Transverse colon (tissue), 4 donors: ENCODE data around the gene OR2B3. TPM values are rescaled to one million over a fixed set of nuclear protein-coding genes. Genes with fewer than 3 reads are reported as not detected.
A peak's percentile ranks its signal among the peaks of the same experiment; 100 is the strongest.

ENCODE experiments used
- DNase-seq: peaks from one replicate; pipeline ENCODE4 v3.0.0-alpha.2; 2019
- H3K27ac ChIP-seq, 4 donors: fragments of 200-600 bp; sonication (generic); 2 replicates each; pipeline ENCODE4 v1.5.1; 2016 to 2018; ENCODE audit warnings: inconsistent platforms in 4 of 4
- H3K27me3 ChIP-seq: fragments of 200-600 bp; sonication (generic); 2 replicates; pipeline ENCODE4 v1.5.1; 2017; ENCODE audit warnings: inconsistent platforms
- H3K36me3 ChIP-seq, 4 donors: fragments of 200-600 bp; sonication (generic); 2 replicates each; pipeline ENCODE4 v1.5.1; 2017 to 2019; ENCODE audit warnings: inconsistent platforms in 4 of 4
- H3K4me1 ChIP-seq, 4 donors: fragments of 200-600 bp; sonication (generic); 2 replicates each; pipeline ENCODE4 v1.5.1; 2017 to 2020; ENCODE audit warnings: inconsistent platforms in 4 of 4
- H3K4me3 ChIP-seq, 4 donors: fragments of 200-600 bp; sonication (generic); 1 replicate in 1 of 4; 2 replicates in 3 of 4; pipeline versions ENCODE4 v1.5.1 to v1.6.1; 2017 to 2019; ENCODE audit warnings: inconsistent platforms in 4 of 4
- H3K9me3 ChIP-seq, 2 donors: fragments of 200-600 bp; sonication (generic); 2 replicates each; pipeline ENCODE4 v1.5.1; 2017 to 2019; ENCODE audit warnings: inconsistent platforms in 2 of 2
- EP300 ChIP-seq: sonication (generic); formaldehyde crosslinking; IDR thresholded peaks from one replicate; pipeline ENCODE4 v1.6.1; 2017; ENCODE audit warnings: antibody characterized with exemption, low read depth
- POLR2A ChIP-seq: fragments of 450-650 bp; IDR thresholded peaks from one replicate; pipeline ENCODE4 v1.6.1; 2016; ENCODE audit warnings: antibody characterized with exemption, mild to moderate bottlenecking, moderate library complexity
- POLR2AphosphoS5 ChIP-seq, 3 donors: sonication (generic); formaldehyde crosslinking; IDR thresholded peaks; one replicate each; pipeline ENCODE4 v1.6.1; 2016; ENCODE audit warnings: antibody characterized with exemption in 3 of 3
- WGBS, 2 donors: methylation state at CpG; one replicate each; pipeline ENCODE4 v1.1.5; 2018; ENCODE audit warnings: low coverage in 1 of 2; 5-methylcytosine and 5-hydroxymethylcytosine counted together
- in situ Hi-C, 4 donors: fragments of 200-750 bp; cut with MboI; loops; one replicate each; pipeline versions ENCODE4 v1.15.0 to v1.15.1; 2017; ENCODE audit warnings: low sequenced_read_pairs in 3 of 4, low pct_ligation_motif_present in 1 of 4, low pct_unique_long_range_greater_than_20kb in 1 of 4
- intact Hi-C: fragments of 100-400 bp; cut with DNase I; formaldehyde crosslinking; loops from one replicate; pipeline ENCODE4 v1.15.1; 2023; ENCODE audit warnings: low total_unique reads
- total RNA-seq, 4 donors: library from RNA; depleted of rRNA; stranded (reverse); fragments of >200 nt; gene quantifications; one replicate each; pipeline ENCODE4 v1.1.0, GENCODE V29; 2016
- TF ChIP-seq, protein P1 (sequence below), 5 experiments: fragments of 200-600 bp in 3 of 5; fragments of 450-650 bp in 2 of 5; sonication (generic) in 3 of 5; IDR thresholded peaks; 1 replicate in 2 of 5; 2 replicates in 3 of 5; pipeline ENCODE4 v1.5.1; 2016 to 2017; ENCODE audit warnings: antibody characterized with exemption in 5 of 5, inconsistent platforms in 3 of 5, mild to moderate bottlenecking in 2 of 5, moderate library complexity in 1 of 5

The OR2B3 gene
- total RNA-seq, 4 donors from 2014 or later: not detected

DNA sequence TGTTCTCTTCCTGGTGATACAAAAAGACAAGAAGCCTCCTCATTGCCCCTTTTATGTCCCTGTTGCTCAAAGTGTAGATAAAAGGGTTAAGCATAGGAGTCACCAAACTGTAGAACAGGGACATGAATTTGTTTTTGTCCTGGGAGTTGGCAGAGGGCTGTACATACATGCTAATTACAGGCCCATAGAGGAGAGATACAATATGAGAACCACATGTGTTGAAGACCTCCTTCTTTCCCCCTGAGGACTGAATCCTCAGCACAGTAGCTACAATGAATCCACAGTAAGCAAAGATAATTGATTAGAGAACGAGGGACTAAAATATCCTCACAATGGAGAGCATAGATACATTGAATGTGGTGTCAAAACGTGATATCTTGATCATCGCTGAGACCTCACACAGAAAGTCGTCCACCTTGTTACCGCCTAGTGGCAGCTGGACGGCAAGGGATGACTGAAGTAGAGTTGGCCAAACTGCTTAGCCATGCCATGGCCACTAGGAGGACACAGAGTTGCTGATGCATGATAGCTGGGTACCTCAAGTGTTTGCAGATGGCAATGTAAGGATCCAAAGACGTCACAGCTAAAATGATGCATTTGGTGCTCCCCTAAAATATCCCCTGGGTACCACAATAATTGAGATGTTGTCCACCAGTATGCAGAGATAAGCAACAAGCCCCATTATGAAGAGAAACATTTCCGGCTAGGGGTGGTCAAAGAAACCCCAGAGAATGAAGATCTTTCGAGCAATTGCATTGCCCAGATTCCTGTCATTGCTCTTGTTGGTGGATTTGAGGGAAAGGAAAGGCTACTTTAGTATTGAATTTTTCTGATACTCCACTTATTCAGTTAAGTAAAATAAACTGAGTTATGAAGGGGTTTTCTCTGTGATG, 15.0 kb downstream of the OR2B3 start:
- Histone ChIP-seq H3K4me1 (no peaks in the 10 kb centered on the region), H3K27me3 (peaks cover 5% of the 10 kb centered on the region), H3K9me3 (no peaks in the 10 kb centered on the region), H3K4me3 (no peak overlapping the region), H3K27ac (no peak overlapping the region), H3K36me3 (no peaks in the 10 kb centered on the region)
- peak; percentile 8 for DNase-seq
- intact Hi-C loops (no loop called here), in situ Hi-C loops (no loop called here)
- TF ChIP-seq POLR2AphosphoS5 (IDR thresholded peaks at IDR 0.05) (no peak), POLR2A (no peak), EP300 (no peak)
- TF ChIP-seq, protein P1, sequence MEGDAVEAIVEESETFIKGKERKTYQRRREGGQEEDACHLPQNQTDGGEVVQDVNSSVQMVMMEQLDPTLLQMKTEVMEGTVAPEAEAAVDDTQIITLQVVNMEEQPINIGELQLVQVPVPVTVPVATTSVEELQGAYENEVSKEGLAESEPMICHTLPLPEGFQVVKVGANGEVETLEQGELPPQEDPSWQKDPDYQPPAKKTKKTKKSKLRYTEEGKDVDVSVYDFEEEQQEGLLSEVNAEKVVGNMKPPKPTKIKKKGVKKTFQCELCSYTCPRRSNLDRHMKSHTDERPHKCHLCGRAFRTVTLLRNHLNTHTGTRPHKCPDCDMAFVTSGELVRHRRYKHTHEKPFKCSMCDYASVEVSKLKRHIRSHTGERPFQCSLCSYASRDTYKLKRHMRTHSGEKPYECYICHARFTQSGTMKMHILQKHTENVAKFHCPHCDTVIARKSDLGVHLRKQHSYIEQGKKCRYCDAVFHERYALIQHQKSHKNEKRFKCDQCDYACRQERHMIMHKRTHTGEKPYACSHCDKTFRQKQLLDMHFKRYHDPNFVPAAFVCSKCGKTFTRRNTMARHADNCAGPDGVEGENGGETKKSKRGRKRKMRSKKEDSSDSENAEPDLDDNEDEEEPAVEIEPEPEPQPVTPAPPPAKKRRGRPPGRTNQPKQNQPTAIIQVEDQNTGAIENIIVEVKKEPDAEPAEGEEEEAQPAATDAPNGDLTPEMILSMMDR (IDR thresholded peaks at IDR 0.05): peak; percentile 37 to 48 (median 39)
- 39 to 60% methylated on average over 3 to 9 of the region's 9 CpGs for WGBS, 2 donors

DNA sequence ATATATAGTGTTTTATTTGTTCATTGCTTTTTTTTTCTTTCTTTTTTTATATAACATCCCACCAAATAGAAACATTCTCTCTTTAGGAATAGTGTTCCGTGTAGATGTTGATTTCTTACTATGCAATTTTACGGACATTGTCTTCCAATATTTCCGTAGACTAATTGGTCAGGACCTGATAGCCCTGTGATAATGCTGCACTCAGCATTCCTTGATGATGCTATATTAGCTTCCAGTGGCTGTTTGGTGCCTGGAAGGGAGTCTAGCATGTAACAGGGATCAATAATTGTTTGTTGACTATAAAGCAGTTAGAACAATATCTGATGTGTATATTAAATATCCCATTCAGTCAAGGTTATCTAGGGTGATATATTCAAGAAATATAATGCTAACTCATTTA, 35.4 kb downstream of the OR2B3 start:
- Histone ChIP-seq H3K27me3 (no peaks in the 10 kb centered on the region), H3K9me3 (no peaks in the 10 kb centered on the region), H3K27ac (no peak overlapping the region), H3K4me3 (no peak overlapping the region), H3K4me1 (no peaks in the 10 kb centered on the region), H3K36me3 (no peaks in the 10 kb centered on the region)
- in situ Hi-C loops: no loop called here
- no peak for TF ChIP-seq POLR2AphosphoS5 (IDR thresholded peaks at IDR 0.05)
- no peak for TF ChIP-seq POLR2A
- TF ChIP-seq, protein P1 (IDR thresholded peaks at IDR 0.05): no peak
- TF ChIP-seq EP300: no peak
- intact Hi-C loops: no loop called here
- 93% methylated on average over 3 of the region's 3 CpGs for WGBS, 2 donors
- DNase-seq: no peak

DNA sequence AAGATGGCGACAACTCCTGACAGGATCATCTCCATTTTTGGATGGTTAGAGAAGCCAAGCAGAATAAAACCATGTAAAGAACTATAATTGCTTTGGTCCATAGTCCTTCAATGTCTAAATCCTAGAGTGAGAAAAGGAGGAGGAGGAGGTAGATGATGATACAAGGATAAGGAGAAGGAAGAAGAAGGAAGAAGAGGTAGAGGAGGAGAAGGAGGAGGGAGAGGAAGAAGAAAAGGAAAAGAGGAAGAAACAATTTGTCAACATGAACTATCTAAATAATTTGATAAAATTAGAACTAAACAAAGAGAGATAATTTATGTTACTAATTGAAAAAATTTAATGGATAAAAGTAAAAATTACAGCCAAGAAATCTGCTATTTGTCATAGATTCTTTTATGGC, 42.0 kb downstream of the OR2B3 start, which contains the start of gene OR2W1:
TSS of gene OR2W1 (minus strand) at position 101 of the 400 bp plus-strand sequence. CDS start at position 101, 0 bp downstream.
- Histone ChIP-seq H3K9me3 (no peaks in the 10 kb centered on the region), H3K4me1 (no peaks in the 10 kb centered on the region), H3K27me3 (peaks cover 6% of the 10 kb centered on the region), H3K4me3 (no peak within 1 kb of the TSS), H3K27ac (no peak within 1 kb of the TSS), H3K36me3 (no peaks in the 10 kb centered on the region)
- 77 to 88% methylated on average over 1 of the region's 1 CpG for WGBS, 2 donors
- intact Hi-C loops: no loop called here
- in situ Hi-C loops: no loop called here
- no peak for TF ChIP-seq POLR2AphosphoS5 (IDR thresholded peaks at IDR 0.05)
- no peak for TF ChIP-seq POLR2A
- TF ChIP-seq, protein P1 (IDR thresholded peaks at IDR 0.05): no peak
- TF ChIP-seq EP300: no peak
- DNase-seq: no peak

Other genes starting within 250 kb of the OR2B3 start
- 100 to 1,000 TPM in 1 of 4 donors, 10 to 100 TPM in 3; 27.3 to 237 (median 48.9) TPM for gene TRIM27, start 163.3 kb downstream of the OR2B3 start, total RNA-seq
- 1 to 10 TPM in 2 of 4 donors, not detected in 2; 1.1 to 1.9 TPM for gene ZNF311, start 82.0 kb downstream of the OR2B3 start, total RNA-seq
- gene OR2W1, start 42.1 kb downstream of the OR2B3 start, total RNA-seq: not detected
- gene OR2J1, start 12.2 kb upstream of the OR2B3 start, total RNA-seq: not detected
- not detected for gene OR2J3, start 20.7 kb upstream of the OR2B3 start, total RNA-seq
- gene OR2J2, start 83.6 kb upstream of the OR2B3 start, total RNA-seq: not detected
- gene OR14J1, start 214.4 kb upstream of the OR2B3 start, total RNA-seq: not detected